Thyroid gland (tissue), 4 donors: ENCODE results near the gene CD302.
"Not testable (repeated sequence)": the region's sequence is repeated elsewhere in the genome, so short reads cannot be mapped to it uniquely, and the experiment has no call there.

Source experiments
- CTCF ChIP-seq, 6 experiments: fragments of 200-600 bp in 3 of 6; fragments of 450-650 bp in 3 of 6; sonication (generic) in 3 of 6; IDR thresholded peaks; one replicate each; pipeline ENCODE4 v1.5.1; 2016 to 2019; ENCODE audit warnings: antibody characterized with exemption in 6 of 6, mild to moderate bottlenecking in 2 of 6, inconsistent platforms in 1 of 6, moderate library complexity in 1 of 6
- POLR2A ChIP-seq, 2 donors: fragments of 450-650 bp; IDR thresholded peaks; one replicate each; pipeline ENCODE4 v1.6.1; 2017; ENCODE audit warnings: antibody characterized with exemption in 2 of 2, mild to moderate bottlenecking in 2 of 2, moderate library complexity in 1 of 2

GRCh38 chr2:159822478-159822833, 24.4 kb upstream of the CD302 start:
- not testable (repeated sequence) for TF ChIP-seq CTCF, POLR2A (IDR thresholded peaks at IDR 0.05)
